Measurements from ENCODE around the gene WNT3A. TPM values are rescaled to one million over a fixed set of nuclear protein-coding genes. Genes with fewer than 3 reads are reported as not detected.
"Not testable (repeated sequence)": the region's sequence is repeated elsewhere in the genome, so short reads cannot be mapped to it uniquely, and the experiment has no call there.

Gene WNT3A
- polyA plus RNA-seq, 1 of the 3 experiments (the other 2 are of a cell fraction): not detected

- H3K9me3 ChIP-seq; H3K4me1 ChIP-seq (ENCODE audit: control insufficient read depth in 1 of 2, insufficient read depth in 2 of 2, low read depth in 1 of 2, low read length in 1 of 2); H3F3A ChIP-seq (replicated peaks; ENCODE audit: insufficient read depth); H3K9ac ChIP-seq; H3K27ac ChIP-seq (ENCODE audit: low read depth in 2 of 2, low read length in 1 of 2); CTCF ChIA-PET; H2AFZ ChIP-seq (ENCODE audit: low read depth); H3K4me2 ChIP-seq; POLR2A ChIA-PET; H3K27me3 ChIP-seq (ENCODE audit: insufficient read depth); H4K20me1 ChIP-seq (ENCODE audit: insufficient read depth); H3K9me2 ChIP-seq; H3K4me3 ChIP-seq (ENCODE audit: low read depth in 2 of 2, low read length in 1 of 2); H3K79me2 ChIP-seq (ENCODE audit: insufficient read depth); H3K36me3 ChIP-seq (replicated peaks in 1 of 2; ENCODE audit: control insufficient read depth in 1 of 2, insufficient read depth in 2 of 2, low read length in 1 of 2); DNase-seq: not testable (repeated sequence)
- 65% methylated on average over 24 of the region's 36 CpGs for WGBS (ENCODE audit: low lambda C conversion rate)
These were observed 36.5 kb upstream of the WNT3A start for GRCh38 chr1:227970076-227970995.

- POLR2A ChIA-PET; H3K9me2 ChIP-seq; DNase-seq; H3K79me2 ChIP-seq (ENCODE audit: insufficient read depth); H3K36me3 ChIP-seq (replicated peaks in 1 of 2; ENCODE audit: control insufficient read depth in 1 of 2, insufficient read depth in 2 of 2, low read length in 1 of 2); H3K4me3 ChIP-seq (ENCODE audit: low read depth in 2 of 2, low read length in 1 of 2); H3K27ac ChIP-seq (ENCODE audit: low read depth in 2 of 2, low read length in 1 of 2); H3K9ac ChIP-seq; H4K20me1 ChIP-seq (ENCODE audit: insufficient read depth); H3K27me3 ChIP-seq (ENCODE audit: insufficient read depth); CTCF ChIA-PET; H3F3A ChIP-seq (replicated peaks; ENCODE audit: insufficient read depth); H3K9me3 ChIP-seq; H3K4me1 ChIP-seq (ENCODE audit: control insufficient read depth in 1 of 2, insufficient read depth in 2 of 2, low read depth in 1 of 2, low read length in 1 of 2); H2AFZ ChIP-seq (ENCODE audit: low read depth); H3K4me2 ChIP-seq: not testable (repeated sequence)
- WGBS (ENCODE audit: low lambda C conversion rate): 82% methylated on average over 11 of the region's 17 CpGs
These were observed 35.6 kb upstream of the WNT3A start for GRCh38 chr1:227971216-227971615.

- H3K27ac ChIP-seq (ENCODE audit: low read depth in 2 of 2, low read length in 1 of 2); H2AFZ ChIP-seq (ENCODE audit: low read depth); H3K4me3 ChIP-seq (ENCODE audit: low read depth in 2 of 2, low read length in 1 of 2); H3K9me2 ChIP-seq; H3K79me2 ChIP-seq (ENCODE audit: insufficient read depth); H3K36me3 ChIP-seq (replicated peaks in 1 of 2; ENCODE audit: control insufficient read depth in 1 of 2, insufficient read depth in 2 of 2, low read length in 1 of 2); H3K27me3 ChIP-seq (ENCODE audit: insufficient read depth); POLR2A ChIA-PET; CTCF ChIA-PET; H3K9me3 ChIP-seq; DNase-seq; H3F3A ChIP-seq (replicated peaks; ENCODE audit: insufficient read depth); H3K9ac ChIP-seq; H3K4me2 ChIP-seq; H4K20me1 ChIP-seq (ENCODE audit: insufficient read depth); H3K4me1 ChIP-seq (ENCODE audit: control insufficient read depth in 1 of 2, insufficient read depth in 2 of 2, low read depth in 1 of 2, low read length in 1 of 2): not testable (repeated sequence)
- 75% methylated on average over 15 of the region's 27 CpGs for WGBS (ENCODE audit: low lambda C conversion rate)
These were observed 35.0 kb upstream of the WNT3A start for GRCh38 chr1:227971643-227972282.

- H3K4me3 ChIP-seq (ENCODE audit: low read depth in 2 of 2, low read length in 1 of 2); H3F3A ChIP-seq (replicated peaks; ENCODE audit: insufficient read depth); H3K4me2 ChIP-seq; H3K9me2 ChIP-seq; H3K4me1 ChIP-seq (ENCODE audit: control insufficient read depth in 1 of 2, insufficient read depth in 2 of 2, low read depth in 1 of 2, low read length in 1 of 2); POLR2A ChIA-PET; CTCF ChIA-PET; DNase-seq; H3K27ac ChIP-seq (ENCODE audit: low read depth in 2 of 2, low read length in 1 of 2); H3K9ac ChIP-seq; H3K9me3 ChIP-seq; H3K27me3 ChIP-seq (ENCODE audit: insufficient read depth); H2AFZ ChIP-seq (ENCODE audit: low read depth); H4K20me1 ChIP-seq (ENCODE audit: insufficient read depth); H3K36me3 ChIP-seq (replicated peaks in 1 of 2; ENCODE audit: control insufficient read depth in 1 of 2, insufficient read depth in 2 of 2, low read length in 1 of 2); H3K79me2 ChIP-seq (ENCODE audit: insufficient read depth): not testable (repeated sequence)
- WGBS (ENCODE audit: low lambda C conversion rate): 79% methylated on average over 9 of the region's 19 CpGs
These were observed 34.5 kb upstream of the WNT3A start for GRCh38 chr1:227972283-227972679.

GRCh38 chr1:227972843-227973374 lies 33.9 kb upstream of the WNT3A start:
- H3K4me1 ChIP-seq (ENCODE audit: control insufficient read depth in 1 of 2, insufficient read depth in 2 of 2, low read depth in 1 of 2, low read length in 1 of 2); H3K79me2 ChIP-seq (ENCODE audit: insufficient read depth); DNase-seq; H3F3A ChIP-seq (replicated peaks; ENCODE audit: insufficient read depth); POLR2A ChIA-PET; H4K20me1 ChIP-seq (ENCODE audit: insufficient read depth); H2AFZ ChIP-seq (ENCODE audit: low read depth); H3K9me3 ChIP-seq; H3K9ac ChIP-seq; H3K27me3 ChIP-seq (ENCODE audit: insufficient read depth); H3K27ac ChIP-seq (ENCODE audit: low read depth in 2 of 2, low read length in 1 of 2); H3K36me3 ChIP-seq (replicated peaks in 1 of 2; ENCODE audit: control insufficient read depth in 1 of 2, insufficient read depth in 2 of 2, low read length in 1 of 2); H3K9me2 ChIP-seq; H3K4me3 ChIP-seq (ENCODE audit: low read depth in 2 of 2, low read length in 1 of 2); H3K4me2 ChIP-seq: not testable (repeated sequence)
- CTCF ChIA-PET: interaction anchor here (1.1 kb wide), 1 partner anchor 27 kb away, joined by 3 read pairs; no protein-coding TSS in a partner anchor
- WGBS (ENCODE audit: low lambda C conversion rate): 88% methylated on average over 9 of the region's 22 CpGs

DNA sequence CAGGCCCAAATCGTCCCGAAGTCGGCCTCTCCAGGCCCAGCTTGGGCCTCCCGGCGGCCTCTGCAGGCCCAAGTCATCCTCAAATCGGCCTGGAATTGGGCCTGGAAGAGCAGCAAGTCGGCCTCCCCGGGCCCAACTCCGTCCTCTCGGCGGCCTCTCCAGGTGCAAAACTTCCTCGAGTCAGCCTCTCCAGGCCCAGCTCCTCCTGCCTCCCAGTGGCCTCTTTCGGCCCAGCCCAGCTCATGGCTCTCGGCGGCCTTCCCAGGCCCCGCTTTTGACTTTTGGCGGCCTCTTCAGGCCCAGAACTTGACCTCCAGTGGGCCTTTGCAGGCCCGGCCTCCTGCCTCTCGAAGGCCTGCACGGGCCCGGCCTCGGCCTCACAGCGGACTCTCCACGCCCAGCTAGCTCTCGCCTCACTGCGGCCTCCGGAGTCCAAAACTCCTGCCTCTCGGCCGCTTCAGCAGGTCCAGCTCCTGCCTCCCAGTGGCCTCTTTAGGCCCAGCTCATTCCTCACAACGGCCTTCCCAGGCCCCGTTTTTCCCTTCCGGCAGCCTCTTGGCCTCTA lies 33.0 kb upstream of the WNT3A start:
- 72% methylated on average over 22 of the region's 32 CpGs for WGBS (ENCODE audit: low lambda C conversion rate)
- H3K79me2 ChIP-seq (ENCODE audit: insufficient read depth); DNase-seq; H3K36me3 ChIP-seq (replicated peaks in 1 of 2; ENCODE audit: control insufficient read depth in 1 of 2, insufficient read depth in 2 of 2, low read length in 1 of 2); H3K27me3 ChIP-seq (ENCODE audit: insufficient read depth); H4K20me1 ChIP-seq (ENCODE audit: insufficient read depth); H3K9me2 ChIP-seq; H3K4me2 ChIP-seq; H3K4me3 ChIP-seq (ENCODE audit: low read depth in 2 of 2, low read length in 1 of 2); H3K9ac ChIP-seq; H3F3A ChIP-seq (replicated peaks; ENCODE audit: insufficient read depth); H3K27ac ChIP-seq (ENCODE audit: low read depth in 2 of 2, low read length in 1 of 2); H3K9me3 ChIP-seq; H3K4me1 ChIP-seq (ENCODE audit: control insufficient read depth in 1 of 2, insufficient read depth in 2 of 2, low read depth in 1 of 2, low read length in 1 of 2); H2AFZ ChIP-seq (ENCODE audit: low read depth); POLR2A ChIA-PET: not testable (repeated sequence)
- CTCF ChIA-PET: interaction anchor here (1.1 kb wide), 1 partner anchor 28 kb away, joined by 3 read pairs; no protein-coding TSS in a partner anchor

Data from SK-N-SH (cell line).